ENCODE data around the gene TBL1X.

DNA sequence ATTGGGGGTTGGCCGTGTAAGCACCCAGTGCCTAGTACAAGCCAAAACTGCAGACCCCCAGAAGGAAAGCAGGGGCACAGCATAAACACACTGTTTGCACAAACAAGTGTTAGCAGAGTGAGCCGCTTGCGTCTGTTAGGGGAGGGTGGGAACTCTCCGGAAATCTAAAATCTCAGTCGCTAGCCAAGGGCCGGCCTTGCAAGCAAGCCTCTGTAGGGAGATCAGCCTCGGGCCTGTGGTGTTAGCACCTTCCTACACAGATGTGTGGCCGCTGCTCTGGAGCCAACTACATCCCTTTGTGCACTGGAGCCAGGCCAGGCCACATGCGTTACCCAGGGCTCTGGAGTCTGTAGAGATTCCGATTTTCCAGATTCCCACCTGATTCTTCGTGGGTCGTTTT is 233.7 kb downstream of the TBL1X start:
- TF ChIP-seq, protein P1, sequence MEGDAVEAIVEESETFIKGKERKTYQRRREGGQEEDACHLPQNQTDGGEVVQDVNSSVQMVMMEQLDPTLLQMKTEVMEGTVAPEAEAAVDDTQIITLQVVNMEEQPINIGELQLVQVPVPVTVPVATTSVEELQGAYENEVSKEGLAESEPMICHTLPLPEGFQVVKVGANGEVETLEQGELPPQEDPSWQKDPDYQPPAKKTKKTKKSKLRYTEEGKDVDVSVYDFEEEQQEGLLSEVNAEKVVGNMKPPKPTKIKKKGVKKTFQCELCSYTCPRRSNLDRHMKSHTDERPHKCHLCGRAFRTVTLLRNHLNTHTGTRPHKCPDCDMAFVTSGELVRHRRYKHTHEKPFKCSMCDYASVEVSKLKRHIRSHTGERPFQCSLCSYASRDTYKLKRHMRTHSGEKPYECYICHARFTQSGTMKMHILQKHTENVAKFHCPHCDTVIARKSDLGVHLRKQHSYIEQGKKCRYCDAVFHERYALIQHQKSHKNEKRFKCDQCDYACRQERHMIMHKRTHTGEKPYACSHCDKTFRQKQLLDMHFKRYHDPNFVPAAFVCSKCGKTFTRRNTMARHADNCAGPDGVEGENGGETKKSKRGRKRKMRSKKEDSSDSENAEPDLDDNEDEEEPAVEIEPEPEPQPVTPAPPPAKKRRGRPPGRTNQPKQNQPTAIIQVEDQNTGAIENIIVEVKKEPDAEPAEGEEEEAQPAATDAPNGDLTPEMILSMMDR (IDR thresholded peaks at IDR 0.05), result no peak
- no peak for TF ChIP-seq POLR2AphosphoS5 (IDR thresholded peaks at IDR 0.05)
- no peak for TF ChIP-seq POLR2A (IDR thresholded peaks at IDR 0.05)

Data from breast epithelium (tissue), 3 donors.